Measurements from ENCODE around the gene IGF1R.
"Not testable (repeated sequence)": the region's sequence is repeated elsewhere in the genome, so short reads cannot be mapped to it uniquely, and the experiment has no call there.

Gene IGF1R

GRCh38 chr15:99002226-99002625 lies 353.9 kb downstream of the IGF1R start:
- DNase-seq (ENCODE audit: low read depth): no peak

DNA sequence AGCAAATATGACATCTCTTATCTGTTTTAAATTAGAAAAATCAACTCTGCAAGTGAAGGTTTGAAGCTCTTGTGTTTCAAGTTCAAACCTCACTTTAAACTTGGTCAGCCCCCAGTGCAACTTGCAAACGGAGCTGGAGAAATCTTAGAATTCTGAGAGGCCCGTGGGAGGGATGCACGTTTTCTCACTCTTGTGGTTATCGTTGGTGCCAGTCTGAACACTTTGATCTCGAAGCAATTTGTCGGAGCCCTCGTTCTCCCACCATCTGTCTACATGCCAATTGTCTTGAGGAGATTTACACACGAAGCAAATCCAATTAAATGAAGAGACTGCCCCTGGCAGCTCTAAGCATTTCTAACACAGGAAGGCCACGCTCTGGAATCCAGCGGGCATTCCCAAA lies 355.0 kb downstream of the IGF1R start:
- not testable (repeated sequence) for DNase-seq (ENCODE audit: low read depth)

DNA sequence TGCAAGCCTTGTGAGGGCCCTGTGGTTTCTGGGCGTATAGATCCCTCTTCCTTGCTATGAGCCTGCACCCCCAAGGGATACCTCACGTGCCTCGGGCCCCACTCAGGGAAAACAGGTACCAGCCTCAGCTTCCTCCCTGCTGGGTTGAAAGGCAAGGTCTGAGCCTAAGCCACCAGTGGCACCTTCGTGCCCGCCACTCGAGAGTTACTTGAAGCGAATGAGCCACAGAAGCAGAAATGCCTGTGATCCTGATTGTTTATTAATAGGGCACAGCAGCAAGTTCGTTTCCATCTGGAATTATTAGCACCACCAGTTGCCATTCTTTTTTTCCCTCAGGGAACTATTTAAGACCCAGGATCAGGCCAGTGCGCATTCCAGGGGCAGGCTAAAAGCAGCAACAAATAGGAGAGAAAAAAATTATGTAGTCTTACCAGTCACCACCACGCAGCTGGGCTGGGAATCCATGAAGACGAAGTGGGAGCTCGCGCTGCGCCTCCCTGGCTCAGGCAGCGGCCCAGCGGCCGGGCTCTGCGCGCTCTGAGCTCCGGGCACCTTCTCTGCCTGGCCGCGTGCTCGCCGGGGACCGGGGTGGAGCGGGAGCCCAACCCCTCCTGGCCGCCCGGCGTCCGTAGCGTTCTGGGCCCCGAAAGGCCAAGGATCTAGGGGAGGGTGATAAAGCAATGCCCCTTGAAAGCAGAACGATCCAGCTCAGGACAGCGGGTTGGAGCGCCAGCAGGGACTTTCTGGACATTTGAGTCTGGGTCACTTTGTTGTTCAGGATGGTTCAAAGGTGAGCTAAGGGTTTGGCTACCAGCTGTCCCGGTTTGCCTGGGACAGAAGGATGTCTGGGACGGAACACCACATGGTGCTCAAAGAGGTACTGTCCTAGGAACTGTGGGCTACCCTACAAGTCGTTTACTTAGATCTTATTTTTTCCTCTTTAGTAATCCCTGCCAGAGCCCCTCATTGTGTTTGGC lies 356.9 kb downstream of the IGF1R start:
- DNase-seq (ENCODE audit: low read depth): not testable (repeated sequence)

DNA sequence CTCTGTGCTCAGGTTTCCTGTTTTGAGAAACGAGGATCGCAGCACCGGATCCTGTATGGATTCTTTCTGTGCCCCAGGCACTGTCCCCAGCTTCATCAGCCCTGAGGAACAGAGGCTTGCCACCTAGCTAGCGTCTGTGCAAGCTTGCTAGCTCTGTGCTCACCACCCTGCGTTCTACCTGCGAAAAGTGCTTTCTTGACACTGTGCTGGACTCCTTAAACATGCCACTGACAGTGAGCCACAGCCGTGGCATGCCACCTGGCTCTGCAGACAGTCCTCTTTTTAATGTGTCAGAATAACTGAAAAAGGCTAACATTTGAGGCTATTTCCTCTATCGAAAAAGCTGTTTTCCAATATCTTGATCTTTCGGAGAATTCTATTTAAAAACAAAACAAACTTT lies 357.8 kb downstream of the IGF1R start:
- no peak for DNase-seq (ENCODE audit: low read depth)

- DNase-seq (ENCODE audit: low read depth): no peak
These were observed 358.7 kb downstream of the IGF1R start for GRCh38 chr15:99006904-99007495.

- DNase-seq (ENCODE audit: low read depth): no peak
These were observed 361.5 kb downstream of the IGF1R start for GRCh38 chr15:99009741-99010330.

DNA sequence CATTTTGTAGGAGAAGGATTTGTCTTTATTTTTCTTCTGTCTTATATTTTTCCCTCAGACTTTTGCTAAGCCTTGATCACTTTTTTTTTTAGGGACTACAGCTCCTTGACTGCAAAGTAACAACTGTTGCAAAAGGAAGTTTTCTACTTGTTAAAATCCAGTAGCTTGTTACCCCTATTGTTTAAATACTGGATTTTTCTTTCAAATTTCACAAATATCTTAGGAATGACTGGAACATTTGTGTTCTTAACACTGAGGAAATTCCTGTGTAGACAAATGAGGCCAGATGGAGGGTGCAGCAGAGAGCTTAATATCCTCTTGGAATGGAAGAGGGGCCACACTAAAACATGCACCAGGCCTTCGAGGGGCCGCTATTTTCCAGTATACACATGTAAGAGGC lies 362.4 kb downstream of the IGF1R start:
- DNase-seq (ENCODE audit: low read depth): no peak

All from activated gamma-delta T cell treated with anti-CD3 and anti-CD28 coated beads, Interleukin-2, amount 50 U/mL, for 16 hours (primary cell).